CD8-positive, alpha-beta memory T cell (primary cell): ENCODE data around the gene DDX51. TPM values are rescaled to one million over a fixed set of nuclear protein-coding genes. Genes with fewer than 3 reads are reported as not detected.

Experiments used
- CTCF ChIA-PET: fragments of 350-600 bp; sonication (Branson Sonifier 250); formaldehyde crosslinking; loops from one replicate; lab custom pipeline; 2021; ENCODE audit warnings: antibody characterized with exemption; lab: Charles Lee
- POLR2A ChIA-PET: fragments of 350-600 bp; sonication (Branson Sonifier 250); formaldehyde crosslinking; loops from one replicate; lab custom pipeline; 2021; ENCODE audit warnings: antibody characterized with exemption; lab: Charles Lee
- DNase-seq, 5 donors: peaks; one replicate each; pipeline versions ENCODE4 v3.0.0 to v3.0.0-alpha.2; 2020 to 2022; ENCODE audit warnings: mixed read lengths in 1 of 5
- H3K27ac ChIP-seq: one replicate; pipeline ENCODE4 v1.7.0; 2013; ENCODE audit warnings: low read depth, mild to moderate bottlenecking, low read length, moderate library complexity
- H3K27me3 ChIP-seq: 2 replicates; pipeline ENCODE4 v1.7.0; 2013; ENCODE audit warnings: low read length, mild to moderate bottlenecking; ENCODE audit not compliant: insufficient read depth, poor library complexity, severe bottlenecking
- H3K36me3 ChIP-seq: 2 replicates; pipeline ENCODE4 v1.7.0; 2013; ENCODE audit warnings: mild to moderate bottlenecking, low read length, moderate library complexity; ENCODE audit not compliant: insufficient read depth
- H3K4me1 ChIP-seq: 2 replicates; pipeline ENCODE4 v1.7.0; 2013; ENCODE audit warnings: mild to moderate bottlenecking, low read length, moderate library complexity; ENCODE audit not compliant: insufficient read depth
- H3K4me3 ChIP-seq: 2 replicates; pipeline ENCODE4 v1.7.0; 2013; ENCODE audit warnings: mild to moderate bottlenecking, low read length
- H3K9me3 ChIP-seq: 2 replicates; pipeline ENCODE4 v1.7.0; 2013; ENCODE audit warnings: mild to moderate bottlenecking, low read length
- H3K27ac Mint-ChIP-seq, 8 donors: one replicate each; pipeline ENCODE4 v1.8.0; 2020 to 2021; ENCODE audit warnings: mixed read lengths in 8 of 8, mild to moderate bottlenecking in 6 of 8, inconsistent platforms in 3 of 8, moderate library complexity in 3 of 8
- H3K27me3 Mint-ChIP-seq, 2 donors: one replicate each; pipeline ENCODE4 v1.8.0; 2020 to 2021; ENCODE audit warnings: mixed read lengths in 2 of 2, mild to moderate bottlenecking in 1 of 2, moderate library complexity in 1 of 2
- H3K36me3 Mint-ChIP-seq, 3 donors: one replicate each; pipeline ENCODE4 v1.8.0; 2020 to 2021; ENCODE audit warnings: mixed read lengths in 3 of 3, inconsistent platforms in 1 of 3, mild to moderate bottlenecking in 1 of 3
- H3K4me1 Mint-ChIP-seq, 3 donors: one replicate each; pipeline ENCODE4 v1.8.0; 2020 to 2021; ENCODE audit warnings: mixed read lengths in 3 of 3, inconsistent platforms in 1 of 3, mild to moderate bottlenecking in 1 of 3
- H3K4me3 Mint-ChIP-seq, 7 donors: one replicate each; pipeline ENCODE4 v1.8.0; 2020 to 2021; ENCODE audit warnings: mixed read lengths in 7 of 7, mild to moderate bottlenecking in 6 of 7, moderate library complexity in 4 of 7, inconsistent platforms in 2 of 7
- H3K9me3 Mint-ChIP-seq, 5 donors: one replicate each; pipeline ENCODE4 v1.8.0; 2020 to 2022; ENCODE audit warnings: mixed read lengths in 5 of 5, mild to moderate bottlenecking in 3 of 5, moderate library complexity in 2 of 5, inconsistent platforms in 1 of 5
- polyA plus RNA-seq: library from polyadenylated mRNA; unstranded; fragments of 300-500 nt; fragmentation: Illumina TruSeq; gene quantifications from one replicate; pipeline ENCODE4 v1.2.3, GENCODE V29; 2021
- total RNA-seq, 2 experiments: library from RNA; stranded (reverse); gene quantifications; one replicate each; pipeline ENCODE4 v1.2.3, GENCODE V29; 2021

DDX51 gene, protein sequence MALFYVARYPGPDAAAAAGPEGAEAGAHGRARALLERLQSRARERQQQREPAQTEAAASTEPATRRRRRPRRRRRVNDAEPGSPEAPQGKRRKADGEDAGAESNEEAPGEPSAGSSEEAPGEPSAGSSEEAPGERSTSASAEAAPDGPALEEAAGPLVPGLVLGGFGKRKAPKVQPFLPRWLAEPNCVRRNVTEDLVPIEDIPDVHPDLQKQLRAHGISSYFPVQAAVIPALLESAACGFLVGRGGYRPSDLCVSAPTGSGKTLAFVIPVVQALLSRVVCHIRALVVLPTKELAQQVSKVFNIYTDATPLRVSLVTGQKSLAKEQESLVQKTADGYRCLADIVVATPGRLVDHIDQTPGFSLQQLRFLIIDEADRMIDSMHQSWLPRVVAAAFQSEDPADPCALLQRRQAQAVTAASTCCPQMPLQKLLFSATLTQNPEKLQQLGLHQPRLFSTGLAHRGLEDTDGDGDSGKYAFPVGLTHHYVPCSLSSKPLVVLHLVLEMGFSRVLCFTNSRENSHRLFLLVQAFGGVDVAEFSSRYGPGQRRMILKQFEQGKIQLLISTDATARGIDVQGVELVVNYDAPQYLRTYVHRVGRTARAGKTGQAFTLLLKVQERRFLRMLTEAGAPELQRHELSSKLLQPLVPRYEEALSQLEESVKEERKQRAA
- total RNA-seq (10 to 100 TPM; 35.2 to 36.4 TPM), polyA plus RNA-seq (14.1 TPM)

DNA sequence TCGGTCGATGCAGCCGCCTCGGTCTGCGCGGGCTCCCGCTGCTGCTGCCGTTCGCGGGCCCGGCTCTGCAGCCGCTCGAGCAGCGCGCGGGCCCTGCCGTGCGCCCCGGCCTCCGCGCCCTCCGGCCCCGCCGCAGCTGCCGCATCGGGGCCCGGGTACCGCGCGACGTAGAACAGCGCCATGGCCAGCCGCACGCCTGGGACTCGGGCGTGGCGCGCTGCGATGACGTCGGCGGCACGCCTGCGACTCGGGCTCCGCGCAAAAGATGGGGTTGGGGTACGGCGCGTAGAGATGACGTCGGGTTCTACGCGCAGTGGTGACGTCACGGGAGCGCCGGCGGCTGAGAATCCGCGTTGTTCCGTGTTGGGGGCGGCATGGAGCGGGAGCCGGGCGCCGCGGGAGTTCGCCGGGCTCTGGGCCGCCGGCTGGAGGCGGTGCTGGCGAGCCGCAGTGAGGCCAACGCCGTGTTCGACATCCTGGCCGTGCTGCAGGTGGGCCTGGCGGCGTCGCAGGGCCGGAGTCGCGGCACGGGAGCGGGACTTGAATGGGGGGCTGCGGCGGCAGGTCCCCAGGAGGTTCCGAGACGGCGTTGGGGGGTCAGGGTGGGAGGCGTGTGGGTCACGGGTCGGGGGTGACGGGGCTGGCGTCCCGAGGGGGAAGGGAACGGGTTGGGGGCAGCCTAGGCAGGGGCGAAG lies at the start of gene DDX51, which contains the start of gene NOC4L:
DDX51 (minus strand) TSS at position 205 of the 695 bp plus-strand sequence; CDS start at position 182, 23 bp downstream.
NOC4L (plus strand) TSS at position 343 of the 695 bp plus-strand sequence; CDS start at position 375, 32 bp downstream.
- peak within 1 kb of the TSS; percentile 91 to 99 (median 95) for H3K27ac Mint-ChIP-seq
- peaks cover 0 to 50% (median 2%) of the 10 kb centered on the region in 3 donors for H3K36me3 Mint-ChIP-seq
- Histone ChIP-seq H3K36me3 (peaks cover 28% of the 10 kb centered on the region), H3K9me3 (no peaks in the 10 kb centered on the region), H3K27me3 (no peaks in the 10 kb centered on the region), H3K4me1 (peaks cover 21% of the 10 kb centered on the region), H3K4me3 (peak within 1 kb of the TSS; percentile 74), H3K27ac (peak within 1 kb of the TSS; percentile 82)
- DNase-seq: peak; percentile 94 to 96 (median 96)
- H3K27me3 Mint-ChIP-seq: peaks cover 0 to 4% of the 10 kb centered on the region in 2 donors
- ChIA-PET CTCF (interaction anchor here (2.0 kb wide), 1 partner anchor 10 kb away, joined by 8 read pairs; no protein-coding TSS in a partner anchor), POLR2A (no interaction called here)
- H3K4me1 Mint-ChIP-seq: peaks cover 23 to 40% (median 30%) of the 10 kb centered on the region in 3 donors
- H3K9me3 Mint-ChIP-seq: no peaks in the 10 kb centered on the region
- peak within 1 kb of the TSS; percentile 89 to 98 (median 92) for H3K4me3 Mint-ChIP-seq

DNA sequence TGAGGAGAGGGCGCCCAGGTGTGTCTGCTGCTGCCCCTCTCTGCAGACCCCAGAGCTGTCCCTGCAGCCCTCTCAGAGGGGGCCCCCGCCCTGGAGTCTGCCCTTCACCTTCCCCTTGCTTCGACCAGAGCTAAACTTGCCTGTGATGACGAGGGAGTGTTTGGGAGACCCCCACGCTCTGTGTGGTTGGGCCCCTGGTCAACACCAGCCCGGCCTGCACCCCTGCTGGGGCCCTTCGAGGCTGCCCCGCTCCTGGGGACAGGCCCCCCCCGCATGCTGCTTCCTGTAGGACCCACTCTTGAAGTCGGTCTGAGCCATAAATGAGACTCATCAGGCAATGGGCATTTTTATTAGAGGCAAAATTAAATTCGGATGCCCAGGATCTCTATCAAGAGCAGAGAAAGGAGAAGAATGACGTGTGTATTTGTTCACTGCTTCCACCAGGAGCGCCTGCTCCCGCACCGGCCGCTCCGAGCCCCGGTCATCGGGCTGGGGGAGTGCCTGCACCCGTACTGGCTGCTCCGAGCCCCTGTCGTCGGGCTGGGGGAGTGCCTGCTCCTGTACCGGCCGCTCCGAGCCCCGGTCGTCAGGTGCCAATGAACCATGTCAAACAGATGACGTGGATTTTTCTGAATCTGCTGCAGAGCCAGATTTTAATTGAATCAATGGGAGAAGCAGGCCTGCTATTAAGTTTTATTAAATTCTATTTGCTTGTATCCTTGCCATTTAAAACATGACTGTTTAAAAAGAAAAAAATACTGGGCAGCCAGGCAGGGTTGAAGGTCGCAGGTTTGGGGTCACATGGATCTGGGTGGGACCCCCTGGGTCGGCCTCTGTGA lies 47.8 kb upstream of the DDX51 start:
- peak overlapping the region in 1 of 8 donors; percentile 54 for H3K27ac Mint-ChIP-seq
- DNase-seq: no peak
- peaks cover 4 to 9% (median 8%) of the 10 kb centered on the region in 5 donors for H3K9me3 Mint-ChIP-seq
- no peak overlapping the region for H3K4me3 ChIP-seq
- H3K27me3 ChIP-seq: no peaks in the 10 kb centered on the region
- ChIA-PET CTCF (no interaction called here), POLR2A (no interaction called here)
- no peak overlapping the region for H3K27ac ChIP-seq
- H3K36me3 ChIP-seq: no peaks in the 10 kb centered on the region
- H3K4me1 ChIP-seq: peaks cover 15% of the 10 kb centered on the region
- H3K9me3 ChIP-seq: peaks cover 8% of the 10 kb centered on the region
- peak overlapping the region in 3 of 7 donors; percentile 41 to 61 (median 48) for H3K4me3 Mint-ChIP-seq
- peaks cover 2 to 8% (median 4%) of the 10 kb centered on the region in 3 donors for H3K36me3 Mint-ChIP-seq
- H3K4me1 Mint-ChIP-seq: peaks cover 18 to 46% (median 25%) of the 10 kb centered on the region in 3 donors
- no peaks in the 10 kb centered on the region for H3K27me3 Mint-ChIP-seq

GRCh38 chr12:132190834-132191500 lies 46.8 kb upstream of the DDX51 start:
- peaks cover 26 to 56% (median 34%) of the 10 kb centered on the region in 3 donors for H3K4me1 Mint-ChIP-seq
- H3K9me3 Mint-ChIP-seq: peaks cover 4 to 9% (median 8%) of the 10 kb centered on the region in 5 donors
- Histone ChIP-seq H3K4me1 (peaks cover 24% of the 10 kb centered on the region), H3K36me3 (no peaks in the 10 kb centered on the region), H3K27me3 (no peaks in the 10 kb centered on the region), H3K27ac (no peak overlapping the region), H3K9me3 (peaks cover 8% of the 10 kb centered on the region), H3K4me3 (no peak overlapping the region)
- no peak for DNase-seq
- peak overlapping the region in 4 of 8 donors; percentile 23 to 86 (median 64) for H3K27ac Mint-ChIP-seq
- ChIA-PET POLR2A (no interaction called here), CTCF (interaction anchor here (0.6 kb wide), 1 partner anchor 37 kb away, joined by 3 read pairs; no protein-coding TSS in a partner anchor)
- H3K36me3 Mint-ChIP-seq: peaks cover 2 to 8% (median 4%) of the 10 kb centered on the region in 3 donors
- peak overlapping the region; percentile 36 to 93 (median 75) for H3K4me3 Mint-ChIP-seq
- H3K27me3 Mint-ChIP-seq: no peaks in the 10 kb centered on the region

DNA sequence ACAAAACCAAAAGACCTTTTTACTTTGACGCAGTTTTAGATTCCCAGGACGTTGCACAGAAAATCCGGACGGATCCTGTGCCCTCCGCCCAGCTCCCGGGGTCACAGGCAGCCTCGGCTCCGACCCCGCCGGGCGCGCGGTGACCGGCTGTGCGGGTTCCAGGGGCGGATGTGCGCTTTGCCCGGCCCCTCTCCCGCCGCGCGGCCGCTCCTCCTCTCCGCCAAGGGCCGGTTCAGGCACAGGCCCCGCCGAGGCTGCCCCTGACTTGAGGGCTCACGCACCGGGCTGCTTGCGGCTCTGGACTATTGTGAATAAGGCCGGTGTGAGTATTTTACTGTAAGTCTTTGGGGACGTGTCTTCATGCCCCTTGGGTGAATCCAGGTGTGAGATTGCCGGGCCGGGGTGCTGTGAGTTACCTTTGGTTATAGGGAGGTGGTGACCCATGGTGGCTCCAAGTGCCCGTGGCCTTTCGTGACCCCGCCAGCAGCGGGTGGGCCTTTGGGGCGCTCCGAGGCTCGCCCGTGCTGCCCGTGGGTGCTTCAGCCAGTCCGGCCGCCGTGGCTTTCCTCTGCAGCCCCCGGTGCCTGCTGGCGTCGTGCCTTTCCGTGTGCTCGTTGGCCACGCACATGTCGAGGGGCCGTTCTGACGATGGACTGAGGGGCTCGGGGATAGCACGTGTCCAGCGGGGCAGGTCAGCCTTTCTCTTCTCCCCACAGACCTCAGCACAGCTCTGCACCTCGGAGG lies 46.1 kb upstream of the DDX51 start:
- peaks cover 4 to 12% (median 10%) of the 10 kb centered on the region in 5 donors for H3K9me3 Mint-ChIP-seq
- H3K27ac Mint-ChIP-seq: peak overlapping the region; percentile 89 to 97 (median 92)
- Histone ChIP-seq H3K36me3 (no peaks in the 10 kb centered on the region), H3K27me3 (no peaks in the 10 kb centered on the region), H3K27ac (peak overlapping the region; percentile 67), H3K4me3 (peak overlapping the region; percentile 76), H3K9me3 (peaks cover 8% of the 10 kb centered on the region), H3K4me1 (peaks cover 32% of the 10 kb centered on the region)
- no peak for DNase-seq
- POLR2A ChIA-PET: interaction anchor here (0.5 to 1.7 kb wide), 3 partner anchors 11 to 369 kb away, joined by 3 to 16 read pairs (median 3); no protein-coding TSS in a partner anchor
- peaks cover 4 to 8% (median 4%) of the 10 kb centered on the region in 3 donors for H3K36me3 Mint-ChIP-seq
- H3K4me1 Mint-ChIP-seq: peaks cover 31 to 63% (median 42%) of the 10 kb centered on the region in 3 donors
- H3K27me3 Mint-ChIP-seq: peaks cover 0 to 2% of the 10 kb centered on the region in 2 donors
- H3K4me3 Mint-ChIP-seq: peak overlapping the region; percentile 86 to 95 (median 93)
- CTCF ChIA-PET: interaction anchor here (1.0 to 2.1 kb wide), 5 partner anchors 11 to 224 kb away, joined by 3 to 7 read pairs (median 4); no protein-coding TSS in a partner anchor

GRCh38 chr12:132189378-132190011 lies 45.4 kb upstream of the DDX51 start:
- POLR2A ChIA-PET: interaction anchor here (0.5 to 1.7 kb wide), 3 partner anchors 10 to 370 kb away, joined by 3 to 16 read pairs (median 3); no protein-coding TSS in a partner anchor
- peak overlapping the region; percentile 82 for H3K4me3 ChIP-seq
- CTCF ChIA-PET: interaction anchor here (1.0 to 2.1 kb wide), 6 partner anchors 9 to 225 kb away, joined by 3 to 7 read pairs (median 4); no protein-coding TSS in a partner anchor
- no peaks in the 10 kb centered on the region for H3K36me3 ChIP-seq
- Mint-ChIP-seq H3K4me3 (peak overlapping the region; percentile 86 to 95 (median 93)), H3K36me3 (peaks cover 4 to 8% (median 4%) of the 10 kb centered on the region in 3 donors), H3K27ac (peak overlapping the region; percentile 89 to 98 (median 97)), H3K4me1 (peaks cover 32 to 65% (median 44%) of the 10 kb centered on the region in 3 donors), H3K9me3 (peaks cover 4 to 12% (median 10%) of the 10 kb centered on the region in 5 donors), H3K27me3 (peaks cover 0 to 4% of the 10 kb centered on the region in 2 donors)
- peaks cover 8% of the 10 kb centered on the region for H3K9me3 ChIP-seq
- peak overlapping the region; percentile 67 for H3K27ac ChIP-seq
- peaks cover 35% of the 10 kb centered on the region for H3K4me1 ChIP-seq
- H3K27me3 ChIP-seq: no peaks in the 10 kb centered on the region
- peak; percentile 90 to 96 (median 94) for DNase-seq
